ENCODE results near the gene ARIH2.
"Not testable (repeated sequence)": the region's sequence is repeated elsewhere in the genome, so short reads cannot be mapped to it uniquely, and the experiment has no call there.

Gene ARIH2

DNA sequence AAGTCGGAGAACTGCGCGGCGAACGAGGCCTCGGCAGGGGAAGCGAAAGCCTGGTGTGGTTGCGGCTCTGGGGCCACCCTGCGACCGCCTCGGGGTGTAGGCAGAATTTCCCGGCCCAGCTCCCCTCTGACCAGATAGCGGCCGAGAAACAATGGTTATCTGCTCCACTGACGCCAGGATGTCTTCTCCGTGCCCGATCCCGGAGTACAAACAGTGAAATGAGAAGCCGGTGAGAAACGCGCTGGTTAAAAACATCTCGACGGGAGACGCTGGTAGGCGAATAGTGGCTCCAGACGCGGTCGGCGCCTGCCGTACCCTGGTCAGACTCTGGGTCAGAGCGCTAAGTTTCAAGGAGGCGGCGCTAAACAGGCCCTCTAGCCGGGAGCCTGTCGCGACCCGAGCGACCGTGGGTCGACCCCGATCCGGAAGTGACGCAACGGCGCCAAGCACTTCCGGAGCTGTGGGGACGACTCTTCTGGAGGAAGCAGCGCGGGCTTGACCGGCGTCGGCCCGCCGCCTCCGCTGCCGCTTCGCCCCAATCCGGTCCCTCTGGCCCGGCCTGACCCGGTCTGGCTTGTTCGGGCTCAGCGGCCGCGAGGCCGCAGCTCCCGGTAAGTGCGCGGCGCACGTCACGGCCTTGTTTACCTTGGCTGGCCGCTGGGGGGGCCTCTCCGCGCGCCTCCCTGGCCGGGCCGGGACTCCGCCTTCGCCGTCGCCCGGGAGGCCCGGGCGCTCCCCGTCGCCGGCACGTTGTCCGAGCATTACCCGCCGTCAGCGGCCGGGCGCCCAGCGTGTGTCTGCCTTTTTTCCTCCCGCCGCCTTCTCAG lies at the start of gene ARIH2:
ARIH2 (plus strand) TSS at position 455 of the 827 bp plus-strand sequence. CDS start 8,717 bp downstream, outside the sequence.
- peak; percentile 98 for DNase-seq

DNA sequence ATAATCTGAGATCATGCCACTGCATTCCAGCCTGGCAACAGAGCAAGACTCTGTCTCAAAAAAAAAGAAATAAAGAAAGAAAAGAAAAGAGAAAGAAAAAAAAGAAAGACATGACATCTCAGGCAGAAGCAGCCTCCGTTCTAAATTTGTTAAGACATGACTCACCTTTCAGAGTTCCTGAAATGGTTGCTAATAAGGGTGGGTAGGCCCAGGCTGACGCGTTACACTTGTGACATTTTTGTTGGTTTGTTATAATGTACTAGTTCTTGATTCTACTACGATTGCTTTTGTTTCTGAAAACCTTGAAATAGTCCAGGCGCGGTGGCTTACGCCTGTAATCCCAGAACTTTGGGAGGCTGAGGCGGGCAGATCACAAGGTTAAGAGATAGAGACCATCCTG lies 41.0 kb upstream of the ARIH2 start:
- DNase-seq = no peak

DNA sequence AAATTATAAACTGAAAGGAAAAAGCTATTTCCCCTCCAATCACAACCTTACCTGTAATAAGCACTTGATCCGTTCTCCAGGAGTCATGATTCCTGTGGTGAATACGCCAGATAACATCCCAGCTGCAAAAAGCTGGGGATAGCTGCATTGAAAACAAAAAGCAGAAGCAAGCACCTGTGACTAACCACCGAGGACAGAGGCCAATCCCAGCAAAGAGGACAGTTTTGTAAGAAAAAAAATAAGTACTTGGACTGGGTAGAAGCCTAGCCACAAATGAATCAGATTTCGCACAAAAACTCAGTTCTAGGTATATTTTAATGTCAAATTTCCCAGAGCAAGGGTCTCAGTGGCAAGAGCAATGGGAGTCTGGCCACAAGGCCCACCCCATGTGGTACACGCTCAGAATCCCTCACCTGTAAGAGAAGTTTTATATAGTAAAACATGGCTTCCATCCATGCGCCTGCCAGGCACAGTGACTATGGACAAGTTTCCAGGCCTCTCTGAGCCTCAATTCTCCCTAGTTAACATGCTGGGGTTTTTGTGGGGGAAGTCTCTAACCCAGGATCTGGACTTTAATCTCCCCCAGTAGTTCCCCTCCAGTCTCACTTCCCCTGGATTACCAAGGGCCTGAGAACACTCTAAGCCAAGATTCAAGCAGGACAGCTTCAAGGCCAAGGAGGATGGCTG lies 39.2 kb upstream of the ARIH2 start:
- no peak for DNase-seq

DNA sequence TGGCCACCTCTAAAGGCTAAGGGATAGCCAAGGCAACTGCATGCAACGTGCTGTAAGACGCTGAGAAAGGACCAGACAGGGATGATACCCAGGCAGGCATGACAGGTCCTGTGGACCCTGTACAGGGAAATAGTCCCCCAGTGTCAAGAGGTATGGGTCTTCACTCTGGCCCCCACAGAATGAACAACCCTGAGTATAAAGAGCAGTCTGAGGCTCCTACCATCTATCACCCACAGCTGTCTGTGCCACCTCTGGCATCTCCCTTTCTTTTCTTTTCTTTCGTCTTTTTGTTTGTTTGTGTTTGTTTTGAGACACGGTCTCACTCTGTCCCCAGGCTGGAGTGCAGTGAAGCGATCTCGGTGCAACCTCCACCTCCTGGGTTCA lies 38.7 kb upstream of the ARIH2 start:
- DNase-seq = no peak

DNA sequence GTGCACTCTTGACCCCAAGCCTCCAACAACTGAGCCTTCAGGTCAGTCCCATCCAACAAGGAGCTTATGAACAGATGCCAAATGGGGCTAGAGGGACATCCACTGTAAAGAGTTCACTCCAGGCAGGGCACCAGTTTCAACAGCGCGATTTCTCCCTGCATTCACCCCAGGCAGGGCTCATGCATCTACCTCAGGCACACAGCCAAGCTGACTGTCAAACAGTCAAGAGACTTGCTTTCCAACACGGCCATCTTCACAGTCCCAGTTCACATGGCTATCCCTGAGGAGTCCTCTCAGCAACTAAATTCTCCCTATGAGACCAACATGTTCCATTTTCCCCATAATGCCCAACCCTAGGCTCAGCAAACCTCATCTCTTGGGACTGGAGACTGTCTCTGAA lies 37.6 kb upstream of the ARIH2 start:
- DNase-seq = no peak

DNA sequence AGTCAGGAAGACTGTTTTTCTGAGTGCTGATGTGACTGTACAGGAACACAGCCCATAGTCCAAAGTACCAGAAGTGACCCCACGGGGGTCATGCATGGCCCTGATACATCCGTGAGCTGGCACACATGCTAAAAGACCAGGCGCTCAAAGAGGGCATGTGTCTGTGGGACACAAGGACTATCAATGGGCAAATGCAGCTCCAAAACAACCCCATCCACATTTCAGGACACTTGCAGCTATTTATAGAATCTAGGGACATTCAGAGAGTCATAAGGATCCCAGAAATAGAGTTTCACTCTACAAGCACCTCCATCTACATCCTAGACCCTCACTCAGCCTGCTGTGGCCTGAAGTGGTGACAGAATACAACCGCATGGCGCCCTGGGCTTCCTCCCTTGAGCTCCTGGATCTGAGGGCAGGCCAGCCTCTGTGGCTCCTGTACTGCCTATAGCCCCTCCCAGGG lies 37.0 kb upstream of the ARIH2 start:
- DNase-seq = no peak

DNA sequence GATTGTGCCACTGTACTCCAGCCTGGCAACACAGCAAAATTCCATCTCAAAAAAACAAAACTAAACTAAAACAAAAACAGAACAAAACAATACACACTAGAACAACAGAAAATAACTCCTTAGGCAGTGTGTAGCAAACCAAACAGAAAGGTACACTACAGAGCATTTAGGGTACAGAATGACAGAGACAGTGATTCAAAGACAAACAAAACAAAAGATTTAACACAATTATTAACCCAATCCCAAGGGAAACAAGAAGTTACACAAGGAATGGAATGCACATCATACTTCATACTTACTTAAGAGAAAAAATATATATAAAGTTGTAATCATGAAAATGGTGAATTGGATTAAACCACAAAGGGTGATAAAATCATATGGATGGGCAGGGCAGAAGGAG lies 32.9 kb upstream of the ARIH2 start:
- no peak for DNase-seq

DNA sequence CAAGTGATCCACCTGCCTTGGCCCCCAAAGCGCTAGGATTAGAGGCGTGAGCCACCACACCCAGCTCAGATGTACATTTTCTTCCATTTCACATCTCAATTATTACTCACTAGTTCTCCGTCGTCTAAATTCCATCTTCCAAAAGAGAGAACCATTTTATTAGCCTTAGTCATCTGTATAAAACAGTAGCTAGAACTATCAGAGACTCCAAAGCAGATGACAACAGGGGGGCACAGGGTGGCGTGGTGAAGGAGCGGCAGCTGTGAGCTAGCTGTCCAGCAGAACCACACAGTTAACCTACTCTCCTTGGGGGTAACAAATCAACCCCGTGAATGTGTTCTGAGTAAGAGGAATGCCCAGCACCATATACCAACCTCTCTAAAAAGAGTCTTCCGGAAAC lies 27.0 kb upstream of the ARIH2 start:
- no peak for DNase-seq

DNA sequence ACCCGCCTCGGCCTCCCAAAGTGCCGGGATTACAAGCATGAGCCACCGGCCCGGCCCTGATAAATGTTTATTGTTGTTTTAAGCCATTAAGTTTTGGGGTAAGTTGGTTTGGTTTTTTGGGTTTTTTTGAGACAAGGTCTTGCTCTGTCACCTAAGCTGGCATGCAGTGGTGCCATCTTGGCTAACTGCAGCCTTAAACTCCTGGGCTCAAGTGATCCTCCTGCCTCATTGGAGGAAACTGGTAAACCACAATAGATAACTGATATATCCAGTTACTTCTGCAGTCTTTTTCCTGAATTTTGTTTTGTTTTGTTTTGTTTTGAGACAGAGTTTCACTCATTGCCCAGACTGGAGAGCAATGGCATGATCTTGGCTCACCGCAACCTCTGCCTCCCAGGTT lies 24.1 kb upstream of the ARIH2 start:
- no peak for DNase-seq

DNA sequence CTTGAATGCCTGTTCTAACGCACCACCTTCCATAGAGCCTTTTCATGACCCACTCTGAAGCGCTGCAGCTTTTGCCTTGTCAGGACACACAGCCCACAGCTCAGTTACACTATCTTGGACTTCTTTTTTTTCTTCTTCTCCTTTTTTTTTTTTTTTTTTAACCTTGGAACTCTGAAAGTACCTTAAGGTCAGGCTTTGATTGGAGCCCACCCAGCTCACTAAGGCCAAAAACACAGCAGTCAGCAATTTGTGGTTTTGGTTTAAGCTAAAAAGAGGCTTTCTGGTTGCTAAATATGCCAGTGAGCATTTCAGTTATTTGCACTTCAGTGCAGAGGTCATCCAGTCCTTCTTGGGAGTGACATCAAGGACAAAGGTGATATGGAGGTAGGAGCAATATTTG lies 21.7 kb upstream of the ARIH2 start:
- DNase-seq = no peak

DNA sequence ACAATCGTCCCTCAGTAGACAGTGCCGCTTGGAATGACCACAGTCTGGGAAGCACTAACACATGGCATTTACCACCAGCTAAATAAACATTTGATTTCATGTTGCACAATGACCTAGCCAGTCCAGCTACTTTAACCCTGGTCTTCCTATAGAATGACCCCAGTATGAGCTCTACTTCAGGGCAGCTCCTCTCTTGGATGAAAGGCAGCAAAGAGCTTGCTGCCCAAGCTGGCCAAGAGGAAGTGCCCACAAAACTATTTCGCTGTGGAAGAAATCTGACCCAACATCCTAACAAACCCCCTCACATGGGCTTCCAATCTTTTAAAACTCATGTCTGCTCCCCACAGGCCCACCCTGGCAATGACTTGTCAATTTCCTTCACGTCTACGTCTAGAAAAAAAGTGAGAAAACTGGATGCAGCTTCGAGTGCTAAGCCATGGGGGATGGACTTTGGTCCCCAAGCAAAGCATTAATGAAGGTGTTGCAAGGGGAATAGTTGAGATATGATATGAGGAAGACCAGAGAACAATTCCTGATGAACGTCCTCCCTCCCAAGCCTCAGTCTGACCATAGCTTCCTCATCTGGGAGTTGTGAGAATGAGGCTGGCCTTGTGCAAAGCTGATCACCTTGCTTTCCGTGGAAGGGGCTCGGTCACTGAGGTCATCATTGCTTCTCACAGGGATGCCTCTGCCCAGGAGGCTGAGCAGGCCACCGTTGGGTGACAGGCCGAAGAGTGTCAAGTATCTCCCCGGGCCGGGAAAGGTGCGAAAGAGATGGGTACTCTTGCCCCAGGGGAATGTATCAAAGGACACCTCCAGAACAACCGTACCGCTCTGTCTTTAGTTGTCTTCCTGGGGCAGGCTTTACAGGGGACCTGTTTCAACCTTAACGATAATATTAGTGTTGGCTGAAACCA lies 20.9 kb upstream of the ARIH2 start:
- DNase-seq = no peak

DNA sequence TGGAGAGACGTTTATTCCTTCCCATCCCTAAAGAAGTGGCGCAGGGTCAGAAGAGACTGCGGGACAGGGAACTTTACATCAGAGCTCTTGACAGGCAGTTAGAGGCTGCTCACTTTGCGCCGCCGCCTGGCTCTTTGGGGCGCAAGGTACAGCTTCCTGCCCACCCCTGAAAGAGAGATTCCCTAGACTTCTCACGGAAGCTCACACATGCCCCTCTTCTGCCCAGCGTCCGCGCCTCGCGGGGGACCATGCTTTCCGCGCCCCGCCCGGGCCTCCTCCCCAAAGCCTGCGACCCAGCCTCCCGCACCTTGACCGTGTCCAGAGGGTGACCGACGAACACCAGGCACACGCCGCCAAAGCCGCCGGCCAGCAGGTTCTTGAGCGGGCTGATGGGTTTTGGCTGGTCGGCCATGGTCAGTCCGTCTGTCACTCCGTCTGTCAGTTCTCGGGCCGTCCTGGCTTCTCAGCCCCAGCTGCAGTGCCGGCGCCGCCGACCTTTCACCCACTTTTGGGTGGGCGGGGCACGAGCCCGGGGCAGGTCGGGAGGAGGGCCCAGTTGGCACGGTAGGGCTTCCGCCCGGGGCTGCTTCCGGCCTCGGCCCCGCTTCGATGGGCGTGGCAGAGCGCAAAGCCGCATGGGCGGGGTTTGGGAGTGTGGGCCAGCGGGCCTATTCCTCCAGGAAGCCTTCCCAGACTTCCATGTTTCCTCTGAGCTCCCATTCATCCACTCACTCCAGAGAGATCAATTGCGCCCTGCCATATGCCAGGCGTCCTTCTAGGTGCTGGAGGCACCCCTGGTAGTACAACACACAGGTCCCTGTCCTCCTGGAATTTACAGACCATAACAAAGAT lies 20.0 kb upstream of the ARIH2 start, which contains the start of gene SLC25A20:
SLC25A20 (minus strand) TSS at position 500 of the 852 bp plus-strand sequence; CDS start at position 412, 88 bp downstream.
- peak; percentile 88 for DNase-seq

DNA sequence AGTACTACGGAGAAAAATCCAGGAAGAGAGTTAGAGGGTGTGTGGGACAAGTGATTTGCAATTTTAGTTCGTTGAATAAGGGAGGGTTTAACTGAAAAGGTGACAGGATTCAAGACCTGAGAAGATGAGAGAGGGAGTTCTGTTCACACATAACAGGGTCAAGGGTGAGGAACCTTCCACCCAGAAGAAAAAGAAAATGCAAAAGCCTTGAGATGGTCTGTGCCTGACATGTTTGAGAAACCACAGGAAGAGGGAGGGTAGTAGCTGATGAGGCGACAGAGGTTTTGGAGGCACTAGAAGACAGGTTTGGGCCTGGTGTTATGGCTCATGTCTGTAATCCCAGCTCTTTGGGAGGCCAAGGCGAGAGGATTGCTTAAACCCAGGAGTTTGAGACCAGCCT lies 19.4 kb upstream of the ARIH2 start:
- no peak for DNase-seq

DNA sequence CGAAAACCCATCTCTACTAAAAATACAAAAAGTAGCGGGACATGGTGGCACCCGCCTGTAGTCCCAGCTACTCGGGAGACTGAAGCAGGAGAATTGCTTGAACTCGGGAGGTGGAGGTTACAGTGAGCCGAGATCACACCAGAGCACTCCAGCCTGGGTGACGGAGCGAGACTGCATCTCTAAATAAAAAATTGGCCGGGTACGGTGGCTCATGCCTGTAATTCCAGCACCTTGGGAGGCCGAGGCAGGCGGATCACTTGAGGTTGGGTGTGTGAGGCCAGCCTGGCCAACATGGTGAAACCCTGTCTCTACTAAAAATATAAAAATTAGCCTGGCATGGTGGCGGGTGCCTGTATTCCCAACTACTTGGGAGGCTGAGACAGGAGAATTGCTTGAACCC lies 11.6 kb upstream of the ARIH2 start:
- not testable (repeated sequence) for DNase-seq

DNA sequence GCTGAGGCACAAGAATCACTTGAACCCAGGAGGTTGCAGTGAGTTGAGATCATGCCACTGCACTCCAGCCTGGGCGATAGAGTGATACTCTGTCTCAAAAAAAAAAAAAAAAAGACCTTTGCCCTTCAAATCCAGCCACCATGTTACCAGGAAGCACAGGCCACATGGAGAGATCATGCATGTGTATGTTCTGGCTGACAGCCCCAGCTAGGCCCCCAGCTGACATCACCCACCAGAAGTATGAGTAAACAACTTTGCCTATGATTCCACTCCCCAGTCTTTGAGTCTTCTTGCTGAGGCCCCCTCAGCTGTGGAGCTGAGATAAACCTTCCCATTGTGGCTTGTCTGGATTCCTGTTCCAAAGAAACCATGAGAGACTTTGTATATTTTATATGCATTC lies 3.3 kb upstream of the ARIH2 start:
- DNase-seq = no peak

DNA sequence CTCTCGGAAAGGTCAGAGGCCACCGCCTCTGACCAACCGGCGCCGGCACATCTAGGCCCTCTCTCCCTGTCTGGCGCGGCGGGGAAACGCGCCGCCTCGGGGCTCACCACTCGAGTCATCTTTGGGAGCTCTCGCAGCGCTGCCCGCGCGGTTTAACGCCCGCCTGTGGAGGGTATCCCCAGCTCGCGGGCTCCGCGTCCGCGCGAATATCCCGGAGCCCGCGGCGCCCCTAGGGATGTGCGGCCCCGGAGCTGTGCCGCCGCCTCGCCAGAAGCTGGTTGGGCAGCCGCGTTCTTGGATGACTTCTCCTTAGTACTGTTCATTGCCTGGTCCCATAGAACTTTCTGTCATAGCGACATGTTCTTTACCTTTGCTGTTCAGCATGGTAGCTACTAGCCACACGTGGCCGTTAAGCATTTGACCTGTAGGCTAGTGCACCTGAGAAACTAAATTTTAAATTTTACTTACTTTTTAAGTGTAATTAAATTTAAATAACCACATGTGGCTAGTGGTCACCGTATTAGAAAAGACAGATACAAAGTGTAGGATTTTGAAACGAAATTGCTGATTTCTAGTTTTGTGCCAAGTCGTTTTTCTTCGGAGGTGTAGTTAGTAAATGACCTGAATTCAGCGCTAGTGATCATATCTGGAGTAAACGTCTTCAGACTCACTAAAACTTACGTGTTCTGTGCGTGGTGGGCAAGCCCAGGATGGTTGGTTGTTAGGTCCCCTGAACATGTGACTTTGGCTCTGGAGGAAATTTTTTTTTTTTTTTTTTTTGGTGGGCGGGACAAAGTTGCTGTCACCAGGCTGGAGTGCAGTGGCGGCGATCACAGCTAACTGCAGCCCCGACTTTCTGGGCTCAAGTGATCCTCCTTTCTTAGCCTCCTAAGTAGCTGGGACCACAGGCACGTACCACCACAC lies 835 bp downstream of the ARIH2 start:
- peak; percentile 74 for DNase-seq

DNA sequence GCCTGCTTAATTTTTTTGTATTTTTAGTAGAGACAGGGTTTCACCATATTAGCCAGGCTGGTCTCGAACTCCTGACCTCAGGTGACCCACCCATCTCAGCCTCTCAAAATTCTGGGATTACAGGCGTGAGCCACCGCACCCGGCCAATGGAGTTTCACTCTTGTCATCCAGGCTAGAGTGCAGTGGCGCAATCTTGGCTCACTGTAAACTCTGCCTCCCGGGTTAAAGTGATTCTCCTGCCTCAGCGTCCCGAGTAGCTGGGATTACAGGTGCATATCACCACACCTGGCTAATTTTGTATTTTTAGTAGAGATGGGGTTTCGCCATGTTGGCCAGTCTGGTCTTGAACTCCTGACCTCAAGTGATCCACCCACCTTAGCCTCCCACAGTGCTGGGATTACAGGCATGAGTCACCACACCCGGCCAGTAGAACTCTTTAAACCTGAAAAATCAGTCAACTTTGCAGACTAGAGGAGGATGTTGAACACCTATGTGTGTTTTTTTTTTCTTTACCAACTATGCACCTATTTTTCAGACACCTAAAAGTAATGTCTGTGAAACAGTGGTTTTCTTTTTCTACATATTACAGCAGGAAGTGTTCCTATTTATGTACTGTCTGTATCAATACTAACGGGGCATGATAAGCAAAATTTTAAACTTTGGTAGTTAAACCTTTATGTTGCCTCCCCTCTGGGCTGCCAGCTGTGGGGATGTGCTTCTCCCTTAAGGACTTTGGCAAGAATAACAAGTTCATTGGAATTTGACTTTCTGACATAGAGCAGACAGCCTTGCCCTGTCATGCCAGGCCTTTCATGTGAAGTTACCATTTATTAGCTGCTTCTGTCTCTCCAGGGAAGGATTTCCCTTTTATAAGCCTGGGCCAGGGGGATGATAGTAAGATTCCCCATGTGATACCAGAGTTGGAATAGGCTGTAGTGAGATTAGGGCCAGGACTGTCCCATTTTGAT lies 8.1 kb downstream of the ARIH2 start:
- DNase-seq = no peak

DNA sequence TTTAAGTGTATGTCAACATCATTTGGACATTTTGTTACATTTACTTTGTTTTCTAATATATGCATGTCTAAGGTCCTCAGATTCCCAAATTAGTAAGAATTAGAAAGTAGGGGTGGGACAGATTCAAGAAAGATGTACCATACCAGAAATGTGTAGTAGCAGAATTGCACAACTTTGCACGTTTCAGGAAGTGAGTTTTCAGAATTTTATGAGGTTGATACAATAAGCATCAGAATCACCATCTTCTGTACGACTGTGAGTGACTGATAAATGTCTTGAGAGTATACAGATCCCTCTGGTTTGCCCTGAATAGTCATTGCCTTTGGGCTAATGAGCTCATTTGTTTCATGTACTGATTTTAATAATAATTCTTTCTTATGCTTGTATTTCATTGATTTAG lies 9.3 kb downstream of the ARIH2 start:
- no peak for DNase-seq

DNA sequence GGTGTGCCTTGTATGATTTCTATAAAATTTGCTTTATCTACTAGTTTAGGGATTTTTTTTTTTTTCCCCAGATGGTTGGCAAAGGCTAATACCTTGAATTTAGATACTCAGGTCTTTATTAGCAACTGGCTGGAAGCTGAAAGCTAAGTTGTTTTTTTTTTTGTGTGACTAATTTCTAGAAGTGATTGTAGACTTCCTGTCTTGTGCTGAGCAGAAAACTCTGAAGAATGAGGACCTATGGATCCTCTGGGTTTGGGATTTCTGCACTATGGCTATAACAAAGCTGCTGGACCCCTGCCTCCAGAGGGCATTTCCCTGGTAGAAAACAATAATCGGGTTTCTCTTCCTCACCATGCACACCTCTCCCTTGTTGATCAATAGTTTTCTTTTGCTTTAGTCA lies 10.0 kb downstream of the ARIH2 start:
- no peak for DNase-seq

Data from eye (tissue), 1 donor.